HL-60/S4 (cell line): ENCODE measurements around the gene LDHAL6B.

Experiments
- in situ Hi-C: fragments of 300-500 bp; cut with MboI; formaldehyde crosslinking; loops from 2 replicates; pipeline ENCODE4 v1.14.3; 2022; ENCODE audit warnings: low sequenced_read_pairs

Gene LDHAL6B

DNA sequence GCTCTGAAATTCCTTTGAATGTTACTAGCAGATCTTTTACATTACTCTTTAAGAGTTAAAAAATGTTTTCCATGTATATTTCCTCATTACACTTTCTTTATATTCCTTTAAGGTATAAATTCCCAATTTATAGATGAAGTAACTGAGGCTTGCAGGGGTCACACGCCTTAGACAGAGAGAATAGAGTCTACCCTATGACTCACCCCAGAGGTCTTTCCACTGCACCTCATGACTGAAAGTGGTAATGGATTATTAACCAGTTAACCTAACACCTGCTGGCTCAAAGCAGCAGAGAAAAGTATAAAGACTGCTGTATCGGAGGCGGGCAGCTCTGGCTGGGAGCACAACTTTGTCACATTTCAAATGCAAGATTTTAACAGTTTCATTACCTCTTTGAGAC lies 37.7 kb downstream of the LDHAL6B start:
- in situ Hi-C loops, result no loop called here

DNA sequence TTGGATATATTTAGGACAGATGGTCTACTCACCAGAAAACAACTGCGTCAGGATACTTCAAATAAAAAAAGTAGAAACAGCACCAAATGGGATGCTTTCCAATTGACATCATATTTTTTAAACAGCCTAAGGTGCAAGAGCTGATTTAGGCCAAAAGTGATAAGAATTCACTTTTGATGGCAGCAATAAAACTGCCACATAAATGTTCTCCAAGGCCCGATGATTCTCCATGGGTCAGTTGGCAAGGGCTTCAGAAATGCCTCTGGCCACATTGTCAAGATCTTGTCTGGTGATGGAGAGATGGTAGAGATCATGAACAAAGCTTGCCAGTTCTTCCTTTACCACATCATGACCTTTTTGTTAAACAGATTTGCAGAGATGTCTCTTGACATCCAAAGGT lies 38.9 kb downstream of the LDHAL6B start:
- in situ Hi-C loops, result no loop called here

DNA sequence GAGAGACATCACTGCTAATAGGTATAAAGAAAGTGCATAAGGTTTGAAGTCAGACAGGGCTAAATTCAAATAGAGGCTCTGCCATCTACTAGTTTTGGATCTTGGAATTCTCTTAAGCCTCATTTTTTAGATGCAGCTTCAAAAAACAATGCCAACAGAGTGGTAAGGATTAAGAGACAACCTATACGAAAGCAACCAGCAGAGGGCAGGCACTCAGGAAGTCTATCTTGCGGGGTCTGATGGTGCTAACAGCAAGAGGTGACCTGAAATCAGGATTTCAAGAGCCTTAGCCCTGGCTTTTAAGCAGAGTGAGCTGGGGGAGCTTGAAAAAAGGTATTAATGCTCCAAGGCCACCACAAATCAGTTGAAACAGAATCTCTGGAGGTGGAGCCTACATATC lies 40.7 kb downstream of the LDHAL6B start:
- in situ Hi-C loops, result no loop called here

DNA sequence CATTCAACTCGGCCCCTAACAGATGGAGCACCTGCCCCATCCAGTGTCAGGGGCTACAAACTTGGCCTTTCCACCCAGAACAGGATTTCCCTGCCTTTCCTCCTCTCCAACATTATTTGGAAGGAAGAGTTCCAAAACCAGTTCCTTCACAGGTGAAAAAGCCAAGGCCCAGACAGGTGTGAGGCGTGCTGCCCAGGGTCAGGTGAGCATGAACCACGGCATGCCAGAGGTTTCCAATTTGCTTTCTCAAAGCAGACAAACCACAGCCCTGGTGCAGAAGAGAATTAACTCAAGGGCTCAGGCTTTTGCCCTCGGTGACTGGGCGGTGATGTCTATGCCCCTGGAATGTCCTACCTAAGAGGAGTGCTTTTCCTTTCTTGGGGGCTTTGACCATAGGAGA lies 43.2 kb downstream of the LDHAL6B start:
- in situ Hi-C loops, result no loop called here

DNA sequence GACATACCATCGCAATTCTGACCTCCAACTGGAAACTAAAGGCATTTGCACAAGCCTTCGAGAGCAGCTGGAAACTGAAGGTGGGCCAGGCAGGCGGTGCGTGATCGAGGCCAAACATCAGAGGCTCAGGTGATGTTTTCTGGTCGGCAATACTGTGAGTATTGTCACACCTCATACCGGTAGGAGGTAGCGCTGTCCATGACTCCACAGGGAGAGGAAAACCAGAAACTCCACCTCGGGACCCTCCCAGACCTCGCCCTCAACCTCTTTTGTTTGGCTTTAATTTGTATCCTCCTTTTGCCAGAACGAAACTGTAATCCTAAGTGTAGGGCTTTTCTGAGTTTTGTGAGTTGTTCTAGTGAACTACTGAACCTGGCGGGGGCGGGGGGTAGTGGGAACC lies 43.6 kb downstream of the LDHAL6B start:
- in situ Hi-C loops, result no loop called here

DNA sequence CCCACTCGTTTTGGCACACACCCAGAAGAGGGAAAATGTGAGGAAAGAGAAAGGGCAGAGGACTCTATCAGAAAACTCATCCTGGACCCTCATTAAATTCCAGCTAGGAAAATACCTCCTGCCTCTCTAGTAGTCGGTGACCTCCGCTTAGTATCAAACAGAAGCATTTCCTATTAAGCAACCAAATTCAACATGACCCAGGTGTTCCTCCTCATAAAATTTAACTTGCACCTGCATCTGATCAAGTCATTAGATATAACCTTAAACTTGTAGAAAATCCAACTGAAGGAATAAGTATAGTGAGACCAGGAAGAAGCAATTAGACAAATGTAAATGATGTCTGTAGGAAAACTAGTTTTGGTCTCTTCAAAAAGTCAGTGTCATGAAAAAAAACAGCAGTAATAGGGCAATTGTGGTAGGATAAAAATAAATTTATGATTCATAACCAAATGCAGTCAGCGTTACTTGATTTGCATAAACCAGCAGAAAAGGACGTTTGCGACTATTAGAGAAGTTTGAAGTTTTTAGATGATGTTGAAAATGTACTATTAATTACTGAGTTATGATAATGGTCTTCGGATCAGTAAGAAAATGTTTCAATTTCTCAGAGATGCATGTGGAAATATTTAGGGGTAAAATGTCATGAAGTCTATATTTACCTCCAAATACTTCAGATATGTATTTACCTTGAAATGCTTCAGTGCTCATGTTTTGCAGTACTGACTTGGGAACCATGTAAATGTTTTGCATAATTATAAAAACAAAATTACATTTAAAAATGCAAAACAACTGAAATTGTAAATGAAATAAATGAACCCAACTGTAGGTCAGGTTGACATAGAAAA lies 44.6 kb downstream of the LDHAL6B start:
- in situ Hi-C loops, result no loop called here

DNA sequence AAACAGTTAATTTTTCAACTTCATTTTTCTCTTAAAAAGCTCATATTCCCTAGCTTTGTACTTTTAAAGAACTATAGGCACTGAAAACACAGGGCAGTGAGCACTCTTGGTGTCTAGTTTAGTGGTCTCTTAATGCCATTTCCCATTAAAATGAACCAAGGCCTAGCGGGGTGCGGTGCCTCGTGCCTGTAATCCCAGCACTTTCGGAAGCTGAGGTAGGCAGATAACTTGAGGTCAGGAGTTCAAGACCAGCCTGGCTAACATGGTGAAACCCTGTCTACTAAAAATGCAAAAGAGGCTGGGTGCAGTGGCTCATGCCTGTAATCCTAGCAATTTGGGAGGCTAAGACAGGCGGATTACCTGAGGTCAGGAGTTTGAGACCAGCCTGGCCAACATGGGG lies 45.5 kb downstream of the LDHAL6B start:
- in situ Hi-C loops, result no loop called here

DNA sequence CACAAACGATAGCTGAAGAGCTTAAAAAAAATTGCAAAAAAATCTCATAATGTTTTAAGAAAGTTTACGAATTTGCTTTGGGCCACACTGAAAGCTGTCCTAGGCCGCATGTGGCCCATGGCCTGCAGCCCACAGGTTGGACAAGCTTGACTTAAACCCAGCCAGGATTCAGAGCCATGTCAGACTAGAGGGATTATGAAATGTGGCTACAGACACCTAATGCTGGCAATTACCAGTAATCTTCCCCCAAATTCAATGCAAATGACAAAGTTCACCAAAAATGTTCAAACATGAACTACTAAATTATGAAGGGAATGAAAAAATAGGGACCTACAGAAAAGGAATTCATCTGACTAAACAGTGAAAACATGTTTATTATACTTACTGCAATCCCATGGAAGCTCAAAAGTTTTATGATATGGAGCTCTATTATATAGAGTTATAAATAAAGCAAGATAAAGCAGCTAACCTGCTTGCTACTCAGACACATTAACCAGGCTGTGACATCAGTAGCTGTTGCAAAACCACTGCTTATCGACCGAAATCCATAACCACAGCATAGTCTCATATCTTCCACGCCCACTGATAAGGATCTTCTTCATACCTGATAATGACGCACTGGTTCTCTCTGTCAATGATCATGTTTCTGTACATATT lies 49.2 kb downstream of the LDHAL6B start:
- in situ Hi-C loops, result no loop called here

DNA sequence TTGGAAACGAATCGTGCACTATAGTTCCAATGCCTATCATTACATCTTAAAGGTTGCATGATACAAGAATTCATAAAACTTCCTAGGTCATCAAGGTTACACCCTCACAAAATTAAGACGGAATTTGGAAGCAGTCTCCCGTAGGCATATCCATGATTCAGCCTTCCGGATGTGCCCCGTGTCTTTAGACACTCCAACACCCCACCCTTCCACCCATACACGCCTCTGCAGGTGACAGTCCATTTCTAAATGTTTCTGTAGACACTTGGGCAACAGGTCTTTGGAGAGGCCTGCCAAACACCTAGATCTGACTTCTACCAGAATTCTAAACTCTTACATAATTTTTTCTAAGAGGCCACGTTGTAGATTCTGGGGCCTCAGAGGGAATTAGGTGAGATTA lies 49.8 kb downstream of the LDHAL6B start:
- in situ Hi-C loops, result no loop called here

DNA sequence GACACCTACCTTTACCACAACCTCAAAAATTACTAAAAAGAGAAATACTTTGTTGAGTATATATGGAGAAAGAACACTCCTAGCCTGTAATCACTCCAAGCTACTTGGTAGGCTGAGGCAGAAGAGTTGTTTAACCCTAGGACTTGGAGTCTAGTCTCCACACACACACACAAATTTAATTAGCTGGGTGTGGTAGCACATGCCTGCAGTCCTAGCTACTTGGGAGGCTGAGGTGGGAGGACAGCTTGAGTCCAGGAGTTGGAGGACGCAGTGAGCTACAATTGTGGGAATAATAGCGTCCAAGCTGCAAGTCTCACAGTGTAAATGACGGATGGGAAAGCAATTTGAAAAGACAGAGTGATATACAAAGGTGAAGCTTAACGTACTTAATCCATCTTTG lies 50.5 kb downstream of the LDHAL6B start:
- in situ Hi-C loops, result no loop called here
